ENCODE measurements around the gene CST6.
A peak's percentile ranks its signal among the peaks of the same experiment; 100 is the strongest.

CST6 gene

GRCh38 chr11:66048547-66049323 lies 36.9 kb downstream of the CST6 start, which contains the start of gene GAL3ST3:
Gene GAL3ST3, minus strand, starts transcription at chr11:66049161. Its CDS starts 3,746 bp downstream, at chr11:66045415.
- DNase-seq (ENCODE audit: low spot score in 2 of 2) (no peak), ATAC-seq (replicated peaks; ENCODE audit: extremely low read depth, poor library complexity, severe bottlenecking) (no peak)
- Mint-ChIP-seq H3K27ac (ENCODE audit: low read depth) (no peak within 1 kb of the TSS), H3K27me3 (no peaks in the 10 kb centered on the region), H3K4me3 (no peak within 1 kb of the TSS), H3K9me3 (no peaks in the 10 kb centered on the region), H3K4me1 (peaks cover 41% of the 10 kb centered on the region), H3K36me3 (ENCODE audit: insufficient read depth) (peaks cover 13% of the 10 kb centered on the region)

GRCh38 chr11:66050581-66051231 lies 38.9 kb downstream of the CST6 start:
- peak overlapping the region; percentile 99 for H3K27ac Mint-ChIP-seq (ENCODE audit: low read depth)
- DNase-seq (ENCODE audit: low spot score in 2 of 2) (no peak), ATAC-seq (replicated peaks; ENCODE audit: extremely low read depth, poor library complexity, severe bottlenecking) (no peak)
- H3K4me1 Mint-ChIP-seq: peaks cover 39% of the 10 kb centered on the region
- H3K27me3 Mint-ChIP-seq: no peaks in the 10 kb centered on the region
- H3K4me3 Mint-ChIP-seq: peak overlapping the region; percentile 100
- H3K9me3 Mint-ChIP-seq: no peaks in the 10 kb centered on the region
- H3K36me3 Mint-ChIP-seq (ENCODE audit: insufficient read depth): peaks cover 26% of the 10 kb centered on the region

GRCh38 chr11:66051371-66051765 lies 39.6 kb downstream of the CST6 start:
- Mint-ChIP-seq H3K4me3 (peak overlapping the region; percentile 100), H3K27ac (ENCODE audit: low read depth) (peak overlapping the region; percentile 99), H3K36me3 (ENCODE audit: insufficient read depth) (peaks cover 32% of the 10 kb centered on the region), H3K4me1 (peaks cover 36% of the 10 kb centered on the region), H3K27me3 (no peaks in the 10 kb centered on the region), H3K9me3 (no peaks in the 10 kb centered on the region)
- ATAC-seq (replicated peaks; ENCODE audit: extremely low read depth, poor library complexity, severe bottlenecking): no peak
- no peak for DNase-seq (ENCODE audit: low spot score in 2 of 2)

GRCh38 chr11:66051766-66052663 lies 40.2 kb downstream of the CST6 start, which contains the start of gene SF3B2:
Gene SF3B2, plus strand, starts transcription at chr11:66052364. Its CDS starts 21 bp downstream, at chr11:66052385.
- ATAC-seq (replicated peaks; ENCODE audit: extremely low read depth, poor library complexity, severe bottlenecking) (peak; percentile 97), DNase-seq (ENCODE audit: low spot score in 2 of 2) (peak; percentile 82 to 90)
- H3K4me3 Mint-ChIP-seq: peak within 1 kb of the TSS; percentile 100
- peak within 1 kb of the TSS; percentile 99 for H3K27ac Mint-ChIP-seq (ENCODE audit: low read depth)
- no peaks in the 10 kb centered on the region for H3K27me3 Mint-ChIP-seq
- H3K9me3 Mint-ChIP-seq: no peaks in the 10 kb centered on the region
- peaks cover 36% of the 10 kb centered on the region for H3K36me3 Mint-ChIP-seq (ENCODE audit: insufficient read depth)
- peaks cover 37% of the 10 kb centered on the region for H3K4me1 Mint-ChIP-seq

- Mint-ChIP-seq H3K9me3 (no peaks in the 10 kb centered on the region), H3K4me1 (peaks cover 42% of the 10 kb centered on the region), H3K4me3 (peak overlapping the region; percentile 100), H3K36me3 (ENCODE audit: insufficient read depth) (peaks cover 42% of the 10 kb centered on the region), H3K27me3 (no peaks in the 10 kb centered on the region), H3K27ac (ENCODE audit: low read depth) (peak overlapping the region; percentile 99)
- ATAC-seq (replicated peaks; ENCODE audit: extremely low read depth, poor library complexity, severe bottlenecking): peak; percentile 4
- DNase-seq (ENCODE audit: low spot score in 2 of 2): no peak
Measured at GRCh38 chr11:66052664-66052982, 40.8 kb downstream of the CST6 start.

- H3K9me3 Mint-ChIP-seq: no peaks in the 10 kb centered on the region
Measured at GRCh38 chr11:66055021-66055420, 43.2 kb downstream of the CST6 start.

GRCh38 chr11:66056501-66056900 lies 44.7 kb downstream of the CST6 start:
- H3K36me3 Mint-ChIP-seq (ENCODE audit: insufficient read depth): peaks cover 81% of the 10 kb centered on the region
- no peaks in the 10 kb centered on the region for H3K9me3 Mint-ChIP-seq
- H3K27me3 Mint-ChIP-seq: no peaks in the 10 kb centered on the region
- H3K27ac Mint-ChIP-seq (ENCODE audit: low read depth): no peak overlapping the region
- peaks cover 55% of the 10 kb centered on the region for H3K4me1 Mint-ChIP-seq
- ATAC-seq (replicated peaks; ENCODE audit: extremely low read depth, poor library complexity, severe bottlenecking): no peak
- no peak for DNase-seq (ENCODE audit: low spot score in 2 of 2)
- H3K4me3 Mint-ChIP-seq: no peak overlapping the region

More at GRCh38 chr11:66055021-66055420, 43.2 kb downstream of the CST6 start:
- Mint-ChIP-seq H3K4me3 (peak overlapping the region; percentile 34), H3K36me3 (ENCODE audit: insufficient read depth) (peaks cover 66% of the 10 kb centered on the region), H3K4me1 (peaks cover 54% of the 10 kb centered on the region), H3K27ac (ENCODE audit: low read depth) (no peak overlapping the region), H3K27me3 (no peaks in the 10 kb centered on the region)
- DNase-seq (ENCODE audit: low spot score in 2 of 2) (no peak), ATAC-seq (replicated peaks; ENCODE audit: extremely low read depth, poor library complexity, severe bottlenecking) (no peak)

GRCh38 chr11:66059966-66060680 lies 48.3 kb downstream of the CST6 start:
- no peaks in the 10 kb centered on the region for H3K27me3 Mint-ChIP-seq
- no peaks in the 10 kb centered on the region for H3K9me3 Mint-ChIP-seq
- no peak for ATAC-seq (replicated peaks; ENCODE audit: extremely low read depth, poor library complexity, severe bottlenecking)
- peaks cover 42% of the 10 kb centered on the region for H3K4me1 Mint-ChIP-seq
- no peak for DNase-seq (ENCODE audit: low spot score in 2 of 2)
- no peak overlapping the region for H3K27ac Mint-ChIP-seq (ENCODE audit: low read depth)
- no peak overlapping the region for H3K4me3 Mint-ChIP-seq
- H3K36me3 Mint-ChIP-seq (ENCODE audit: insufficient read depth): peaks cover 91% of the 10 kb centered on the region

- no peak overlapping the region for H3K27ac Mint-ChIP-seq (ENCODE audit: low read depth)
- peaks cover 89% of the 10 kb centered on the region for H3K36me3 Mint-ChIP-seq (ENCODE audit: insufficient read depth)
- no peak for DNase-seq (ENCODE audit: low spot score in 2 of 2)
- no peak overlapping the region for H3K4me3 Mint-ChIP-seq
- H3K9me3 Mint-ChIP-seq: no peaks in the 10 kb centered on the region
- H3K4me1 Mint-ChIP-seq: peaks cover 38% of the 10 kb centered on the region
- no peak for ATAC-seq (replicated peaks; ENCODE audit: extremely low read depth, poor library complexity, severe bottlenecking)
- no peaks in the 10 kb centered on the region for H3K27me3 Mint-ChIP-seq
Measured at GRCh38 chr11:66061268-66061667, 49.5 kb downstream of the CST6 start.

GRCh38 chr11:66062408-66062807 lies 50.6 kb downstream of the CST6 start:
- H3K4me3 Mint-ChIP-seq: no peak overlapping the region
- ATAC-seq (replicated peaks; ENCODE audit: extremely low read depth, poor library complexity, severe bottlenecking): no peak
- peaks cover 44% of the 10 kb centered on the region for H3K4me1 Mint-ChIP-seq
- H3K27ac Mint-ChIP-seq (ENCODE audit: low read depth): no peak overlapping the region
- peaks cover 89% of the 10 kb centered on the region for H3K36me3 Mint-ChIP-seq (ENCODE audit: insufficient read depth)
- H3K27me3 Mint-ChIP-seq: no peaks in the 10 kb centered on the region
- DNase-seq (ENCODE audit: low spot score in 2 of 2): no peak
- no peaks in the 10 kb centered on the region for H3K9me3 Mint-ChIP-seq

All from central memory CD8-positive, alpha-beta T cell (primary cell).